ENCODE data around the gene ZNF543. TPM values are rescaled to one million over a fixed set of nuclear protein-coding genes. Genes with fewer than 3 reads are reported as not detected.
"Not testable (repeated sequence)": the region's sequence is repeated elsewhere in the genome, so short reads cannot be mapped to it uniquely, and the experiment has no call there.

ZNF543 gene
- polyA plus RNA-seq (2011; rRNA removed) (2.6 and 2.7 TPM in 2 replicates), polyA minus RNA-seq (2011; rRNA and poly(A)+ RNA removed) (8.4 and 8.5 TPM in 2 replicates)

DNA sequence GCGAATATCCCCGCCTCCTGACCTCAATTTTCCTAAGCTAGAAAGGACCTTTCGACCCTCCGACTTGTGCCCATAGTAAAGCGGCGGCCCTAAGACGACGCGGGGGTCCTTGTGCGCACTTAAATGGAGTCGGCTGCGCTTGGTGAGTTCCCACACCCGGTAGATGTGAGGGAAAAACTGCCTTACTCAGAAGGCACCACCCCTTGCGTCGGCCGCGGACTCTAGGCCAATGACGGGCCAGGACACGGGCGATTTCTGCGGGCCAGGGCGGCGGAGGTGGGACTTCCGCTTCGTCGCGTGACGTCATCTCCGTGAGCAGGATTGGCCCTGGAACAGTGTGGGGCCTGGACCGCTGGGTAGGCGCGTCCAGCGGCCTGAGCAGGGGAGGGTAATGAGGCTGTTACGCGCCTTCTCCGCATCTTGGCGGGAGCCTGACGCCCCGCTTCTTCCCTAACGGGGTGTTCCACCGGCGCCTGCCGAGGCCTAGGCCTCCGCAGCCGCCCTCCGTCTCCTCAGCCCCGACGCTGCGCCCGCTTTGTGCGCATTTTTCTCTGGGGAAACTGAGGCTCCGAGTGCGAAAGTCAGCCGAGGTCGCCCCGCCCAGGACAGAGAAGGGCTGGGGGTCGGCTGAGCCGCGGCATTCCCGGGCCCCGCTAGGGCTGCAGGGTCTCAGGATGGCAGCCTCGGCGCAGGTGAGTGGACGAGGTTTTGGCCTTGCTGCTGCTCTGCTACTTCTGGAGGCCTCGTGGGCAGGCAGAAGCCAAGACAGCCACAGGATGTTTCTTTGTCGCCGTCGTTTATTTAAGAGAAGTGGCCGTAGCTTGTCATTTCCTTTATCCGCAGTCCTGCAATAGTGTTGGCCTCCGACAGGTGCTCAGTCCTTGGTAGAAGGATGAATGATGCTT lies at the start of gene ZNF543:
ZNF543 (plus strand) TSS at position 293 of the 905 bp plus-strand sequence; CDS start at position 675, 382 bp downstream.
- TF ChIP-seq, protein P1, sequence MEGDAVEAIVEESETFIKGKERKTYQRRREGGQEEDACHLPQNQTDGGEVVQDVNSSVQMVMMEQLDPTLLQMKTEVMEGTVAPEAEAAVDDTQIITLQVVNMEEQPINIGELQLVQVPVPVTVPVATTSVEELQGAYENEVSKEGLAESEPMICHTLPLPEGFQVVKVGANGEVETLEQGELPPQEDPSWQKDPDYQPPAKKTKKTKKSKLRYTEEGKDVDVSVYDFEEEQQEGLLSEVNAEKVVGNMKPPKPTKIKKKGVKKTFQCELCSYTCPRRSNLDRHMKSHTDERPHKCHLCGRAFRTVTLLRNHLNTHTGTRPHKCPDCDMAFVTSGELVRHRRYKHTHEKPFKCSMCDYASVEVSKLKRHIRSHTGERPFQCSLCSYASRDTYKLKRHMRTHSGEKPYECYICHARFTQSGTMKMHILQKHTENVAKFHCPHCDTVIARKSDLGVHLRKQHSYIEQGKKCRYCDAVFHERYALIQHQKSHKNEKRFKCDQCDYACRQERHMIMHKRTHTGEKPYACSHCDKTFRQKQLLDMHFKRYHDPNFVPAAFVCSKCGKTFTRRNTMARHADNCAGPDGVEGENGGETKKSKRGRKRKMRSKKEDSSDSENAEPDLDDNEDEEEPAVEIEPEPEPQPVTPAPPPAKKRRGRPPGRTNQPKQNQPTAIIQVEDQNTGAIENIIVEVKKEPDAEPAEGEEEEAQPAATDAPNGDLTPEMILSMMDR (IDR thresholded peaks at IDR 0.05; ENCODE audit: low read depth, low read length): no peak
- DNase-seq (ENCODE audit: low read depth, low spot score): peak; percentile 86
- ChIA-PET POLR2A (interaction anchor here (0.6 to 0.7 kb wide), 3 partner anchors 19 to 128 kb away, joined by 3 to 7 read pairs (median 7); no protein-coding TSS in a partner anchor), CTCF (interaction anchor here (0.6 to 0.8 kb wide), 2 partner anchors 19 to 74 kb away, joined by 3 read pairs; no protein-coding TSS in a partner anchor)
- H3K9me3 ChIP-seq (ENCODE audit: control insufficient read depth, insufficient read depth, low read length): peaks cover 4% of the 10 kb centered on the region; the same call in 1 of the 2 replicates
- peaks cover 4% of the 10 kb centered on the region for H3K27me3 ChIP-seq (ENCODE audit: control insufficient read depth, insufficient read depth, low read length)
- H3K27ac ChIP-seq (ENCODE audit: low read depth, low read length): peak within 1 kb of the TSS; percentile 81
- peak within 1 kb of the TSS; percentile 85 for H3K4me3 ChIP-seq (ENCODE audit: low read depth, low read length)

DNA sequence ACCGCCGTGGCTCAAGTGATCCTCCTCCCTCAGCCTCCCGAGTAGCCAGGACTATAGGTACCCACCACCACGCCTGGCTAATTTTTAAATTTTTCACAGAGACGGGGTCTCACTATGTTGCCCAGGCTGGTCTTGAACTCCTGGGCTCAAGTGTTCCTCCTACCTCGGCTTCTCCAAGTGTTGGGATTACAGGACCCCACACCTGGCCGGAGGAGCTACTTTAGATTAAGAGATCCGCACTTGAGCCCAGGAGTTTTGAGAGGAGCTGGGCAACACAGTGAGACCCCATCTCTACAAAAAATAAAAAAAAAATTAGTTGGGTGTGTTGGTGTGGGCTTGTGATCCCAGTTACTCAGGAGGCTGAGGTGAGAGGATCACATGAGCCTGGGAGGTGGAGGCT lies 49.0 kb upstream of the ZNF543 start:
- H3K27me3 ChIP-seq (ENCODE audit: control insufficient read depth, insufficient read depth, low read length): no peaks in the 10 kb centered on the region
- no peak overlapping the region for H3K4me3 ChIP-seq (ENCODE audit: low read depth, low read length)
- ChIA-PET CTCF (interaction anchor here (0.6 kb wide), 1 partner anchor 27 kb away, joined by 3 read pairs; no protein-coding TSS in a partner anchor), POLR2A (no interaction called here)
- TF ChIP-seq, protein P1 (IDR thresholded peaks at IDR 0.05; ENCODE audit: low read depth, low read length): no peak
- no peaks in the 10 kb centered on the region for H3K9me3 ChIP-seq (ENCODE audit: control insufficient read depth, insufficient read depth, low read length)
- DNase-seq (ENCODE audit: low read depth, low spot score): no peak
- H3K27ac ChIP-seq (ENCODE audit: low read depth, low read length): no peak overlapping the region

GRCh38 chr19:57273014-57273413 lies 47.3 kb upstream of the ZNF543 start:
- no peak for DNase-seq (ENCODE audit: low read depth, low spot score)
- H3K27me3 ChIP-seq (ENCODE audit: control insufficient read depth, insufficient read depth, low read length): no peaks in the 10 kb centered on the region
- POLR2A ChIA-PET: interaction anchor here (0.7 kb wide), 1 partner anchor 91 kb away, joined by 6 read pairs; no protein-coding TSS in a partner anchor
- CTCF ChIA-PET: no interaction called here
- H3K27ac ChIP-seq (ENCODE audit: low read depth, low read length): no peak overlapping the region
- no peaks in the 10 kb centered on the region for H3K9me3 ChIP-seq (ENCODE audit: control insufficient read depth, insufficient read depth, low read length)
- no peak overlapping the region for H3K4me3 ChIP-seq (ENCODE audit: low read depth, low read length)
- TF ChIP-seq, protein P1 (IDR thresholded peaks at IDR 0.05; ENCODE audit: low read depth, low read length): no peak

DNA sequence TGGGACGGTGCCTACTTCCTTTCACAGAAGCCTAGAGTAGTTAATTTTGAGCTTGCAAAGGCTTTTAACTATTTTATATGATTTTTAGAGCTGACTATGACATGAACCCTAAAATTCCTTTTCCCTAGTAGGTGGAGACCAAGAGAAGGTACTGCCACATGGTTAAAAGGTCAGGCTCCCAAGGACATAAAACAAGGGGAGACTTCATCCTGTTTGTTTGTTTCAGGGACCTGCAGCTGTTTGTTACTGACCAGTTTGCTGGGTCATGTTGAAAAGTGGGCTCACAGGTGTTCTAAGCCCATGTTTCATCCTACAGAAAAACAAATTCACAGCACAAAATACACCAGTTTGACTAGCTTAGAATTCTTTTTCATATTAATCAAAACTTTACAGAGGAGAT lies 43.8 kb upstream of the ZNF543 start:
- Histone ChIP-seq H3K27ac (ENCODE audit: low read depth, low read length) (no peak overlapping the region), H3K9me3 (ENCODE audit: control insufficient read depth, insufficient read depth, low read length) (no peaks in the 10 kb centered on the region; the same call in 1 of the 2 replicates), H3K4me3 (ENCODE audit: low read depth, low read length) (no peak overlapping the region), H3K27me3 (ENCODE audit: control insufficient read depth, insufficient read depth, low read length) (no peaks in the 10 kb centered on the region)
- DNase-seq (ENCODE audit: low read depth, low spot score): no peak
- TF ChIP-seq, protein P1 (IDR thresholded peaks at IDR 0.05; ENCODE audit: low read depth, low read length): no peak
- ChIA-PET CTCF (no interaction called here), POLR2A (no interaction called here)

DNA sequence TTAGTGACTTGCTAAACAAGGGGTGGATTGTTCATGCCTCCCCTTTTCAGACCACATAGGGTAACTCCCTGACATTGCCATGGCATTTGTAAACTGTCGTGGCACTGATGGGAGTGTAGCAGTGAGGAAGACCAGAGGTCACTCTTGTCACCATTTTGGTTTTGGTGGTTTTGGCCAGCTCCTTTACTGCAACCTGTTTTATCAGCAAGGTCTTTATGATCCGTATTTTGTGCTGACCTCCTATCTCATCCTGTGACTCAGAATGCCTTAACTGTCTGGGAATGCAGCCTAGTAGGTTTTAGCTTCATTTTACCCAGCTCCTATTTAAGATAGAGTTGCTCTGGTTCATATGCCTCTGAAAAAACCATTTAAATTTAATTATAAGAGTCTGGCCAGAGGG lies 41.8 kb upstream of the ZNF543 start:
- CTCF ChIA-PET; H3K4me3 ChIP-seq (ENCODE audit: low read depth, low read length); H3K9me3 ChIP-seq (ENCODE audit: control insufficient read depth, insufficient read depth, low read length); H3K27me3 ChIP-seq (ENCODE audit: control insufficient read depth, insufficient read depth, low read length); POLR2A ChIA-PET; DNase-seq (ENCODE audit: low read depth, low spot score): not testable (repeated sequence)
- H3K27ac ChIP-seq (ENCODE audit: low read depth, low read length): peak overlapping the region; percentile 52
